IPS DF 6.9 (cell line): ENCODE data around the gene UBAC2.

ENCODE experiments used
- DNase-seq: peaks from one replicate; pipeline ENCODE4 v3.0.0-alpha.2; 2013; ENCODE audit warnings: low read depth, low spot score
- H3K27ac ChIP-seq: one replicate; pipeline ENCODE4 v1.5.1; 2013; ENCODE audit warnings: low read length, control low read depth
- H3K27me3 ChIP-seq: 2 replicates; pipeline ENCODE4 v1.6.1; 2013; ENCODE audit warnings: mild to moderate bottlenecking, low read length; ENCODE audit not compliant: control insufficient read depth, insufficient read depth
- H3K36me3 ChIP-seq: 2 replicates; pipeline ENCODE4 v1.6.1; 2013; ENCODE audit warnings: low read length; ENCODE audit not compliant: control insufficient read depth, insufficient read depth
- H3K4me1 ChIP-seq: 2 replicates; pipeline ENCODE4 v1.6.1; 2013; ENCODE audit warnings: low read length; ENCODE audit not compliant: control insufficient read depth, insufficient read depth
- H3K4me3 ChIP-seq: 2 replicates; pipeline ENCODE4 v1.5.1; 2013; ENCODE audit warnings: mild to moderate bottlenecking, low read length
- H3K9me3 ChIP-seq: 2 replicates; pipeline ENCODE4 v1.6.1; 2013; ENCODE audit warnings: low read length, inconsistent platforms; ENCODE audit not compliant: control insufficient read depth, insufficient read depth
- WGBS: extraction: QIAGEN DNeasy Blood & Tissue Kit; methylation state at CpG from one replicate; pipeline ENCODE4 v1.1.7; 2013; ENCODE audit warnings: mixed read lengths, missing lambda C conversion rate; ENCODE audit not compliant: insufficient read length, insufficient coverage; 5-methylcytosine and 5-hydroxymethylcytosine counted together

UBAC2 gene

DNA sequence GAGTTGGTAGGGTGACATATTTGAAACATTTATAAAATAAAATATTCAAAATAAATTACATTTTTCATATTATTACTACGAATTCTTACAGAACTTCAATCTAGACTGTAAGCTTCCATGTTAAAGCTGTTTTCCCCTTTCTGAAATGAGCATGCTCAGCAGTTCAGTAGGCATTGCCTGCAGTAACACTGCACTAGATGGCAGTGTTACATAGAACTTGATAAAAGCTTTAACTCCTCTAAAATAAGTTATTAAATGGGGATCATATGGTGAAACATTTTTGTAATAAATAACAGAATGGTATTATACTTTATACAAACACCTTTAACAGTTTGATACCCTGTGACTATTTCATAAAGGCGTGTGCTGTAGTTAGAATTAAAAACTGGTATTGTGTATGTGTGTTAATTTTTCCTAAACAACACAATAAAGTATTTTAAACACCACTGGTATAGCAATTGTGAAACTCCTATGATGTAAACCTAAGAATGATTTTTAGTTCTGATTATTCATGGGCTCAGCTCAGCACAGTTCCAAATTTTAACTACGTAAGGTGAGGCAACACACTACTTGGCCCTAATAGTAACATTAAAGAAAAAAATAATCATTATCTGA lies 69.1 kb downstream of the UBAC2 start:
- no peak for DNase-seq

DNA sequence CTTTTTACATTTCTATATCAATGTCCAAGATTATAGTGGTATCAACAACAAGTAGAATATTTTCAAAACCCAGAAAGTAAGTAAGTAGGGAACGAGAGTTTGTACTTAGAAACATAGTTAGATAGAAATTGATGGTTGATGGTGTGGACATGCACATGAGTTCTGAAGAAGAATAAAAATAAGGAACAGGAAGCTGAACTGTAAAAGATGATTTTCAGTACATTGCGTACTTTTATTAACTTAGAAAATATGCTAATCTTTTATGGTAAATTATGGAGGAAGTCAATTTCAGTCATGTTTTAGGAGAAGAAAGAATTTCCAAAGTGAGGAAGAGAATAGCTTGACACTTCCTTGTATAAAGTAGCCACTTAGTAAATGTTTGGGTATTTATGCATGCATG lies 69.9 kb downstream of the UBAC2 start:
- no peaks in the 10 kb centered on the region for H3K27me3 ChIP-seq
- no peak for DNase-seq
- no peaks in the 10 kb centered on the region for H3K9me3 ChIP-seq
- H3K4me3 ChIP-seq, result no peak overlapping the region
- H3K4me1 ChIP-seq, result no peaks in the 10 kb centered on the region
- WGBS, result no CpG with 5 or more reads among the region's 2 CpGs
- no peaks in the 10 kb centered on the region for H3K36me3 ChIP-seq
- H3K27ac ChIP-seq, result no peak overlapping the region

More for the DNA sequence above, 69.1 kb downstream of the UBAC2 start:
- Histone ChIP-seq H3K9me3 (no peaks in the 10 kb centered on the region), H3K27ac (no peak overlapping the region), H3K4me1 (no peaks in the 10 kb centered on the region), H3K27me3 (no peaks in the 10 kb centered on the region), H3K36me3 (no peaks in the 10 kb centered on the region), H3K4me3 (no peak overlapping the region)
- WGBS, result no CpG with 5 or more reads among the region's 3 CpGs

DNA sequence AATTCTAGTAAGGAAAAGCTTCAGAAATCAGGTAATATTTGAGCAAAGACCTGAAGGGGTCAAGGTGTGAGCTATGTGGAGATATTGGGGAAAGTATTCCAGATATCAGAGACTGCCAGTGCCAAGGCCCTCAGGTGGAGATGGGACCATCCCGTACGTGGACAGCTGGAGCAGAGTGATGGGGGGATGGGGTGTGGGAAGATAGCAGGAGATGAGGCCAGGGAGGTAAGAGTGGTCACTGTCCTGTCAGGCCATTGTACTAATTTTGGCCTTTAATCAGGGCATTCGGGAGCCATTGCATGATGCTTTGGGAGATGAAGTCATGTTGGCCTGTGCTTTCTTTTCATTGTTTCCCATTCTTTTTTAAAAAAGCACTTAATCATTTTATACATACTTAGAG lies 70.6 kb downstream of the UBAC2 start:
- H3K36me3 ChIP-seq, result no peaks in the 10 kb centered on the region
- H3K27me3 ChIP-seq, result no peaks in the 10 kb centered on the region
- no peaks in the 10 kb centered on the region for H3K9me3 ChIP-seq
- no CpG with 5 or more reads among the region's 3 CpGs for WGBS
- DNase-seq, result no peak
- no peak overlapping the region for H3K27ac ChIP-seq
- no peaks in the 10 kb centered on the region for H3K4me1 ChIP-seq
- H3K4me3 ChIP-seq, result no peak overlapping the region

DNA sequence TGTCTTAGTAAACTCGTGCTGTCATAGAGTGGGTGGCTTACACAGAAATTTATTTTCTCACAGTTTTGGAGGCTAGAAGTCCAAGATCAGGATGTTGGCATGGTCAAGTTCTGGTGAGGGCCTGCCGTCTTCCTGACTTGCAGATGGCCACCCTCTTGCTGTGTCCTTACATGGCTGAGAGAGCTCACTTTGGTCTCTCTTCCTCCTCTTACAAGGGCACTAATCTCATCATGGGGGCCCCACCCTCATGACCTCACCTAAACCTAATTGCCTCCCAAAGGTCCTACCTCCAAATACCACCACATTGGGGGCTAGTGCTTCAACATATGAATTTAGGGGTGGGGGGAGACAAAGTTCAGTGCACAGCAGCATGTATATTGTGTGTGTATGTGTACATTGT lies 71.8 kb downstream of the UBAC2 start:
- H3K27ac ChIP-seq, result no peak overlapping the region
- no peak overlapping the region for H3K4me3 ChIP-seq
- H3K27me3 ChIP-seq, result no peaks in the 10 kb centered on the region
- H3K36me3 ChIP-seq, result no peaks in the 10 kb centered on the region
- WGBS, result no CpG with 5 or more reads among the region's 2 CpGs
- peaks cover 3% of the 10 kb centered on the region; the same call in 1 of the 2 replicates for H3K4me1 ChIP-seq
- no peaks in the 10 kb centered on the region for H3K9me3 ChIP-seq
- no peak for DNase-seq

DNA sequence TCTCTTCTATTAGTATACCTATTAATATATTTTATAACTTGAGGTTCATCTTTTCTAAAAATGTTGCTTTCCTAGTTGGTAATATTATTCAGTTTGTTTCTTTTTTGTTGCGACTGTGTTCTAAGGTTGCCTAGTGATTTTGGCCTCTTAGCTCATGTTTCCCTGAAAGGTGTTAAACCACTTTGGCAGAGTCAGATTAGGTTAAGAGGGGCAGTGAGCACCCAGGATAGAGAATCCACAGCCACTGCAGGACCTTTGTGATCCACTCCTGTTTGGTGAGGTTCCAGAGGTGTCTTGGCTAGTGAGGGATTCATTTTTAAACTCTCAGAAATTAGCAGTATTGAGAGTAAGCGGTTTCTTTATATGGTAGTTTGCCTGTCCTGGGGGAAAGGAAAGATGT lies 72.5 kb downstream of the UBAC2 start:
- Histone ChIP-seq H3K4me1 (peaks cover 3% of the 10 kb centered on the region; the same call in 1 of the 2 replicates), H3K36me3 (no peaks in the 10 kb centered on the region), H3K9me3 (no peaks in the 10 kb centered on the region), H3K27me3 (no peaks in the 10 kb centered on the region), H3K27ac (no peak overlapping the region), H3K4me3 (no peak overlapping the region)
- no CpG with 5 or more reads among the region's 2 CpGs for WGBS
- no peak for DNase-seq

DNA sequence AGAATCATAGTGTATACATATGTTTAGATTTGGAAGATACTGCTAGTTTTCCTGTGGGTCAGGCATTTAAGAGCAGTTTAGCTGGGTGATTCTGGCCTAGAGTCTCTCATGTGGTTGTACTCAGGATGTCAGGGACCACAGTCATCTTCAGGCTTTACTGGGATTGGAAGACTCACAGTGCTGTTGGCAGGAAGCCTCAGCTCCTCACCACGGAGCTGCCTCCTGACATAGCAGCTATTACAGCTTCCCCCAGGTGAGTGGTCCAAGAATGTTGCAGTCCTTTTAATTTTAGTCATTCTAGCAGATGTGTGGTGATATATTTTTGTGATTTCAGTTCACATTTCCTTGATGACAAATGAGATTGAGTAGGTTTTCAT lies 74.4 kb downstream of the UBAC2 start:
- no CpG with 5 or more reads among the region's 1 CpG for WGBS
- Histone ChIP-seq H3K36me3 (no peaks in the 10 kb centered on the region), H3K4me3 (no peak overlapping the region), H3K4me1 (peaks cover 3% of the 10 kb centered on the region; the same call in 1 of the 2 replicates), H3K9me3 (no peaks in the 10 kb centered on the region), H3K27ac (no peak overlapping the region), H3K27me3 (no peaks in the 10 kb centered on the region)
- no peak for DNase-seq

DNA sequence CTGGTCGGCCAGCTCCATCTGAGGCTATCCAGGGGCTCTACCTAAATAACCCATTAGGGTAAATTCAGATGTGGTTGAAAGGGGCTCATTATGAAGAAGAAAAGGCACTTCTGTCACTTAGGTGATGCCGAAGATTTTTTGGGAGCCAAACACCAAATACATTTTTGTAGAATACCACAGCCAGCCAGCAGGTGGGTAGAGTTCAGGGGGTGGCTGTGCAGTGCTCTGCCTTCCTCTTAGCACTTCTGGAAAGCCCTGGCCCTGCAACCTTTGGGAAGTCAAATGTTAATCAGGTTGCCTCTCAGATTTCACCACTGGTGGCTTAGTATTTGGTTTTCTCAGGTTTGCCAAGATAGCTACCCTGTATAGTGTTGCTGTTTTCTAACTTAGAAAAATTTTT lies 76.1 kb downstream of the UBAC2 start:
- Histone ChIP-seq H3K36me3 (no peaks in the 10 kb centered on the region), H3K4me3 (no peak overlapping the region), H3K4me1 (peaks cover 3% of the 10 kb centered on the region; the same call in 1 of the 2 replicates), H3K27ac (no peak overlapping the region), H3K27me3 (no peaks in the 10 kb centered on the region), H3K9me3 (no peaks in the 10 kb centered on the region)
- no CpG with 5 or more reads among the region's 2 CpGs for WGBS
- no peak for DNase-seq

DNA sequence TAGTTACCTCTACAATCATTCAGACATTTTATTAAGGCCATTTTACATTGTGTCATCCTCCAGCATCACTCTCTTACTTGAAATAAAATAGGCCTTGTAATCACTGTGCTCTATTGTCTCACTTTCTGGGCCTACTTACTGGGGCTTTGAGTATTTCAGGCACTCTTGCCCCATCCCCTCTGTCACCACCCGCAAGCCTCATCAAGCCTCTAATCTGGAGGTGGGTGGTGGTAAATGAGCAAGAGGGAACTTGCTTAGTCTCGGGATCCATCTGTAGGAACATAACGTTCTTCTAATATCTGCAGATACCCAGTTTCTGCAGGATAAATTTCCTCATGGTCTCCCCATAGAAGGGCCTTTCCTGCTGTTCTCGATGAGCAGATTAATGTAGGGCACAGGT lies 77.0 kb downstream of the UBAC2 start:
- no peak for DNase-seq
- H3K27me3 ChIP-seq, result no peaks in the 10 kb centered on the region
- H3K36me3 ChIP-seq, result no peaks in the 10 kb centered on the region
- H3K4me3 ChIP-seq, result no peak overlapping the region
- H3K4me1 ChIP-seq, result peaks cover 3% of the 10 kb centered on the region; the same call in 1 of the 2 replicates
- no peak overlapping the region for H3K27ac ChIP-seq
- no CpG with 5 or more reads among the region's 4 CpGs for WGBS
- H3K9me3 ChIP-seq, result no peaks in the 10 kb centered on the region

DNA sequence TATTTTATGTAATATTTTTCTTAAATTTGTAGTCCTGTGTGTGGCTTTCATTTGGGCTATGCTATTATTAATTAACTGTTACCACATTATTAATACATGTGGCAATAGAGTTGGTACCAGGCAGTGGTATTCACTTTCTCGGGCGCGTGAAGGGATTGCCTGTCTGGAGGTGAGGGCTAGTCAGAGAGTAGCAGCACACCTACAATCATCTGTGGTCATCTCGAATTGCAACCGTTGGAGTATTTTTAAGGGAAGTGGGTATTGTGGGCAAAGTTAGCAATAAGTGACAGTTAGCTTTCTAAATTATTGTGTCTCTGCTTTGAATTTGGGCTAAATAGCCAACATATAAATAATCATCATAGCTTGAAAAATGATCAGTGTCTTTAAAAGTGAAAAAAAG lies 77.5 kb downstream of the UBAC2 start:
- Histone ChIP-seq H3K4me3 (no peak overlapping the region), H3K27me3 (no peaks in the 10 kb centered on the region), H3K9me3 (no peaks in the 10 kb centered on the region), H3K27ac (no peak overlapping the region), H3K36me3 (no peaks in the 10 kb centered on the region), H3K4me1 (peaks cover 3% of the 10 kb centered on the region; the same call in 1 of the 2 replicates)
- no peak for DNase-seq
- WGBS, result no CpG with 5 or more reads among the region's 5 CpGs

DNA sequence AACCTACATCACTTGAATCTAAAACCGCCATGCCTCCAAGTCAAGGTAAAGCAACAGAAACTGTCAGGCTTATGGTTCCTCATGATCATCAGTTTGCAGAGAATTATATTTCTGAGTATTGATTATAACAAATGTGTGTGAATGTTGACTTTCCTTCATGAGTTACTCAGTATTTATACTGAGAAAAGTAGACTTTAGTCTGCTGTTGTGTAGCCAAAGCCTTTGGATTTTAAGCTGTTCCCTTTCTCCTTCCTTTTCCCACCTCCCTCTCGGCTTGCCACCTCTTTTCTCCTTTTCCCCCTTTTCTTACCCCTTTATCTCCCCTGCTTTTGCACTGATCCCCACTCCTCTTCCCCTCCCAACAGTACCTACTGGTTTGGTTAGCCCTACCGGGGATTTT lies 78.2 kb downstream of the UBAC2 start:
- WGBS, result no CpG with 5 or more reads among the region's 3 CpGs
- Histone ChIP-seq H3K4me1 (peaks cover 3% of the 10 kb centered on the region; the same call in 1 of the 2 replicates), H3K27ac (no peak overlapping the region), H3K9me3 (no peaks in the 10 kb centered on the region), H3K4me3 (no peak overlapping the region), H3K27me3 (no peaks in the 10 kb centered on the region), H3K36me3 (no peaks in the 10 kb centered on the region)
- no peak for DNase-seq

DNA sequence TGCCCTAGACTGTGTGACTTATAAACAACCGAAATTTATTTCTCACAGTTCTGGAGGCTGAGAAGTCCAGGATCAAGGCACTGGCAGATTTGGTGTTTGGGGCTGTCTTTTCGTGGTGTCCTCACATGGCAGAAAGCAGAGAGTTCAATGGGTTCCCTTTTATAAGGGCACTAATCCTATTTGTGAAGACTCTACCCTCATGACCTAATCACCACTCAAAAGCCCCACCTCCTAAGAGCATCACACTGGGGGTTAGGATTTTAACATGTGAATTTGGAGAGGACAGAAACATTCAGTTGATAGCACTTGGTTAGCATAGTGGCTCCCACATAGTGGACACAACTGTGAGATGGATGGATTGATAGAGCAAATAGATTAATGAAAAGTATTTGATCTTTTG lies 79.0 kb downstream of the UBAC2 start:
- Histone ChIP-seq H3K4me1 (peaks cover 3% of the 10 kb centered on the region; the same call in 1 of the 2 replicates), H3K4me3 (no peak overlapping the region), H3K9me3 (no peaks in the 10 kb centered on the region), H3K36me3 (no peaks in the 10 kb centered on the region), H3K27me3 (no peaks in the 10 kb centered on the region), H3K27ac (no peak overlapping the region)
- WGBS, result no CpG with 5 or more reads among the region's 2 CpGs
- no peak for DNase-seq
